Activated effector memory CD4-positive, alpha-beta T cell treated with Interleukin-2 at 50 U/mL for 16 hours (primary cell): ENCODE data around the gene RCCD1.

Experiments used
- DNase-seq: peaks from one replicate; pipeline ENCODE4 v3.0.0-alpha.2; 2020

Gene RCCD1

DNA sequence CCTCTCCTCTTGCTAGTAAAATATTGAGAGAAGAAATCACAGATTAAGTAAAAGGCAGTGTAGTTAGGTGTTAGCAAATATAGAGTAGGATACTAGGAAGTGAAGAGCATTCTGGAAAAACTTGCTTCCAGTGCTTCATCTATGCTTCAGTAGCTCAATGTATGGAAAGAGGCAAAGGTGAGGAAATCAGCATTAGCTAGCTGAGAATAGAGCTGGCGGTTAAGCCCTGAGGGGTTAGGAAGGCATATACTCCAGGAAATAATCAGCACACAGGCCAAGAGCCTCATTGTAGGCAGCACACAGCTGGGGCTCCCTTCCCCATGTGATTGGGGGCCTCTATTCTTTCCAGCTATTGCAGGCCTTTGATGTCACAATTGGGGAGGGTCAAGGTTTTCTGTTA, 13.8 kb downstream of the RCCD1 start:
- no peak for DNase-seq

DNA sequence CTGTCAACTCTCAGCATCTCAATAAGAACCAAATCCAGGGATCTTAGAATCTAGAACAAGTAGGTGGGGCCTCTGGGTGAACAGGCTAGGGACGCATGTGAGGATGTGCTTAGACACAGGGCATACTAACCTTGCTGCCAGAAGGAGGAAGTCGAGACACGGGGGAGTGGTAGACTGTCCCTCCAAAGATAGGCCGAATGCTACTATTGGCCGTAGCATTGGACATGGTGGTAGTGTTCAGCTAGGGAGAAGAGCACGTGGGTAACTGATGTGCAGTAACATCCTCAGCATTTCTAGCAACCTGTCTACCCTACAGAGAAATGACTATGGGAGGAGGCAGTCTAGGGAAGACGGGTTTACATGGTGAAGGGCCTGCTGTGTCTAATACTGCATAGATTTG, 15.6 kb downstream of the RCCD1 start:
- no peak for DNase-seq

DNA sequence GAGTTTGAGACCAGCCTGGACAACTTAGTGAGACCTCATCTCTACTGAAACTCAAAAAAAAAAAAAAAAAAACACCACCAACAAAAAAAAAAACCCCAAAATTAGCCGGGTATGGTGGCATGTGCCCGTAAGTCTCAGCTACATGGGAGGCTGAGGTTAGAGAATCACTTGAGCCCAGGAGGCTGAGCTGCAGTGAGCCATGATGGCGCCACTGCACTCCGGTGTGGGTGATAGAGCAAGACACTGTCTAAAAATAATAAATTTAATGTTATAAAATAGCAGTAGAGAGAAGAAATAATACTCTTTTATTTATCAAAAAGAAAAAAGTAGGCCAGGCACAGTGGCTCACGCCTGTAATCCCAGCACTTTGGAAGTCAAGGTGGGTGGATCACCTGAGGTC, 17.4 kb downstream of the RCCD1 start:
- no peak for DNase-seq

DNA sequence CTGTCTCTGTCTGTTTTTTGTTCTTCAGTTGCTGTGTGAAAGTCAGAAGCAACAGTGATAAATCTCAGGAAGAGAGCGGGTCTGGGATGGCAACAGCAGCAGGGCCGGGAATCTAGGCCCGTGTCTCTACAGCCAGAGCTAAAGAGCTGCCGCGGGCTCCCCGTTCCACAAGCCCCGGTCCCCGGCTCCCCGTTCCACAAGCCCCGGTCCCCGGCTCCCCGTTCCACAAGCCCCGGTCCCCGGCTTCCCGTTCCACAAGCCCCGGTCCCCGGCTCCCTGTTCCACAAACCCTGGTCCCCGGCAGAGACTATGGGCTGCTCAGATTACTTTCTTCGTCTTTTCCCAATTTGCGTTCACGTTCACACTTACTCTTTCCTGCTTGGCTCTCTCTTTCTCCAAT, 19.5 kb downstream of the RCCD1 start:
- DNase-seq = no peak

DNA sequence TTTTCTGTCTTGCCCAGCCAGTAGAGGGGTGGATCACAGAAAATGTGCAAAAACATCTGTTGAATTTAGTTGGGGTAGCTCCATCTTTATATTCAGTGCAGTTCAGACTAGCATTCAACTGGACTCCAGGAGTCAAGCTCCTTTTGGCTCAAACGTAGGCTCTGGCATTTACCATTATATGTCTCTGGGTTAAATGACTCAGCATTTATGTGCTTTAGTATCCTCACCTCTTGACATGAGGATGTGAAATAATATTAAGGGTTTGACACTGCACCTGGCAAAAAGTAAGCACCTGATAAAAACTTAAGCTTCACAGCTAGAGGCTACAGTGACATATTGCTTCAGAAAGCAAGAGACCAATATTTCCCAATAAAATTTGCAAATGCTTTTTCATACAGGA, 24.9 kb downstream of the RCCD1 start:
- DNase-seq = no peak

DNA sequence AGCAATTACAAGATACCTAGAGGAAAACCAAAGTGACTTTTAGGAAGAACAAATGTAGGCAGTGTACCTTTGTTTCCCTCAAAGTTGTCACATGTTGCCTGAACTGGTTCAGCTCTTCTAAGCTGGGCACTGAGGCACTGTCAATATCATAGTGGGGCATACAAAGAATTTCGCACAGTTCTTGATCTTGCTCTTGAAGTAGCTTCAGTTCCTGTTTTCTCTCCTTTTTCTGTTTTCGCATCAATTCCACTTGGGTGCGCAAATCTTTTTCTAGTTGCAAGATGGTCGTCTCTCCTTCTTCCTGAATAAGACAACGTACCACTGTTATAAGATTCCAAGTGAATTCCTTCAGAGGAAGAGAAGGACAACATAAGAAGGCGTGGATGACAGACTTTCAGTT, 27.0 kb downstream of the RCCD1 start:
- no peak for DNase-seq

DNA sequence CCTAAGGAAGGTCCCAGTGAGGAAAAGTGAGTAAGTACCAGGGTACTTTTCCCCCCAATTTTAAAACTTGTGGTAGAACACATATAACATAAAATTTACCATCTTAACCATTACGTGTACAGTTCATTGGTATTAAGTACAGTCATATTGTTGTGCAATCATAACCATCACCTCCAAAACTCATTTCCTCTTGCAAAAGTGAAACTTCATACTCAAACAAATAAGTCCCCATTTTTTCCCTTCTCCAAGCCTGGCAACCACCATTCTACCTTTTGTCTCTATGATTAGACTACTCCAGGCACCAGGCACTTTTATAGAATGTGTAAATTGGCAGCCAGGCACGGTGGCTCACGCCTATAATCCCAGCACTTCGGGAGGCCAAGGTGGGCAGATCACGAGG, 27.5 kb downstream of the RCCD1 start:
- no peak for DNase-seq

DNA sequence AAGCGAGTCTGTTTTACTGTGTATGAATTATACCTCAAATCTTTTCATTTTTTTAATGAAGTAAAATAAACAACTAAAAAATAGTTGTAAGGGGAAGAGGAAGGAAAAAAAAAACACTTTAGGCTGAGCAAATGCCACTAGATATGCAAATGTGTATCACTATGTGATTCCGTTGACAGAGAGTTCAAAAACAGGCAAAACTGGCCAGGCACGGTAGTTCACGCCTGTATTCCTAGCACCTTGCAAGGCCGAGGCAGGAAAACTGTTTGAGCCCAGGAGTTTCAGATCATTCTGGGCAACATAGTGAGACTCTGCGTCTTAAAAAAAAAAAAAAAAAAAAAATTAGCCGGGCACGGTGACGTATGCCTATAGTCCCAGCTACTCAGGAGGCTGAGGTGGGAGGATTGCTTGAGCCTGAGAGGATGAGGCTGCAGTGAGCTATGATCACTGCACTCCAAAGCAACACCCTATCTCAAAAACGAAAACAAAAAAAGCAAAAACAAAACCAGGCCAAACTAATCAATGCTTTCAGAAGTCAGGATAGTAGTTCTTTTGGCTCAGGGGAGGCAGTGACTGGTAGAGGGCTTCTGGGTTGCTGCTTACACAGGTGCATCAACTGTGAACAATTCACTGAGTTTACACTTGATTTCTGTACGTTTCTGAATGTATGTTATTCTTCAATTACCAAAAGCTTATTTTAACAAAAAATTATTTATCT, 32.3 kb downstream of the RCCD1 start:
- DNase-seq = no peak

DNA sequence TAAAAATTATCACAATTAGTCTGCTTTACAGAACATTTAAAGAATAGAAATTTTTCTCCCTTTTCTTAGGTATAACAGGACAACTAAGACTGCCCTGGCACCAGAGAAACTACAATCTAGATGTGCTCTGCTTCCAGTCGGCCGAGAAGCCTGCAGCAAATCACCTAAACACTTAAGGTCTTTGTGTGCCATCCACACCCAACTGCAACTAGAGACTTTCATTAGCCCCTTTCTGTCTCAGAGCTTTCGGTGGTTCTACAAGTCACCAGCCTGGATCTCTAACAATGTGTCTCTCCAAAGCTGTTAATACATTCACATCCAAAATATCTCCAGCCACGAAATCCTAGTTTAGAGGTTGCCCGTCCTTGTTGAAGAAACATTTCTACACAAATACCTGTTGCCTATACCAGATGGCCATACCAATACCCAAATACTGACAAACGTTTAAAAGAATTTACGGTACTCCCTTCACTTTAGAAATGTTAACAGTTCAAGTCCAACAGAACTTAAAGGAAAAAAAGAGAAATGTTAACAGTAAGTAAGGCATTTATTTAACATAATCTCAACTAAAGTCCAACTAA, 33.0 kb downstream of the RCCD1 start:
- no peak for DNase-seq

DNA sequence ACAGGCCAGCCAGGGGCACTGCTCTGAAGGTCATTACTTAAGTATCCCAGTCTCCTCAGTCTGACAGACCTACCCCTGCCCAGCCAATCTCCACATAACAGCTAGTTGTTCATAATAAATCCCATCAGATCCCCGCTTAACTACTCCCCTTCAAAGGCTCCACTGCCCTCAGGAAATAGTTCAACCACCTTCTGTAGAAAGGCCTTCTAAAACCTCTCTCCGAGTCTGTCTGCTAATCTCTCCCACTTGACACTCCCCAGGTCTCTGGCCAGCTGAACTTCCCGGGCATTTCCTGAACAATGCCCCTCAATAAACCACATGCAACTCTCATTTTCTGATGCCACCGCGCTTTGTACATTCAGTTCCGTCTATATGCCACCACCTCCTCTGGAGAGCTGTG, 33.6 kb downstream of the RCCD1 start:
- no peak for DNase-seq

DNA sequence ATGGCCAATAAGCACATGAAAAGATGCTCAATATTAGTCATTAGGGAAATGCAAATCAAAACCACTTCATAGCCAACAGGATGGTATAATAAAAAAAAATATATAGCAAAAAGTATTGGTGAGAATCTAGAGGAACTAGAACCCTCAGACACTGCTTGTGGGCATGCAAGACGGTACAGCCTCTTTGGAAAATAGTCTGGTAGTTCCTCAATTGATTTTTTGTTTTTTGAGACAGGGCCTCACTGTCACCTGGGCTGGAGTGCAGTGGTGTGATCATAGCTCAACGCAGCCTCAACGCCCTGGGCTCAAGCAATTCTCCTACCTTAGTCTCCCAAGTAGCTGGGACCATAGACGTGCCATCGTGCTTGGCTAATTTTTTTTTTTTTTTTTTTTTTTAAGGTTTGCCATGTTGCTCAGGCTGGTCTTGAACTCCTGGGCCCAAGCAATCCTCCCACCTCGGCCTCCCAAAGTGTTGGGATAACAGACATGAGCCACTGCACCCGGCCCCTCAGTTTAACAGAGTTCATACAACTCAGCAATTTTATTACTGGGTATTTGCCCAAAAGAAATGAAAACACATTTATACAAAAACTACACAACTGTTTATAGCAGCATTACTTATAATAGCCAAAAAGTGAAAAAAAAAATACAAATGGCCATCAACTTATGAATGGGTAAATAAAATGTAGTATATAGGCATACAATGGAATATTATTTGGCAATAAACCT, 34.5 kb downstream of the RCCD1 start:
- no peak for DNase-seq

DNA sequence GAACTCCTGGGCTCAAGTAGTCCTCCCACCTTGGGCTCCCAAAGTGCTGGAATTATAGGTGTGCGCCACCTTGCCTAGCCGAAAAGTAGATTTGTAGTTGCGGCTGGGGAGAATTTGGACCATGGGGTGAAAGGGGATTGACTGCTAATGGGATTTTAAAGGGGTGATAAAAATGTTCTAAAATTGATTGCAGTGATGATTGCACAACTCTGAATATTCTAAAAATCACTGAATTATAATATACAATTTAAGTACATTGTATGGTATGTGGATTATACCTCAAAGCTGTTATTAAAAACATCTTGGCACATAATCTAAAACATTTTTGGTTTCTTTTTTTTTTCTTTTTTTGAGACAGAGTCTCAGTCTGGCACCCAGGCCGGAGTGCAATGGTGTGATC, 35.8 kb downstream of the RCCD1 start:
- no peak for DNase-seq

DNA sequence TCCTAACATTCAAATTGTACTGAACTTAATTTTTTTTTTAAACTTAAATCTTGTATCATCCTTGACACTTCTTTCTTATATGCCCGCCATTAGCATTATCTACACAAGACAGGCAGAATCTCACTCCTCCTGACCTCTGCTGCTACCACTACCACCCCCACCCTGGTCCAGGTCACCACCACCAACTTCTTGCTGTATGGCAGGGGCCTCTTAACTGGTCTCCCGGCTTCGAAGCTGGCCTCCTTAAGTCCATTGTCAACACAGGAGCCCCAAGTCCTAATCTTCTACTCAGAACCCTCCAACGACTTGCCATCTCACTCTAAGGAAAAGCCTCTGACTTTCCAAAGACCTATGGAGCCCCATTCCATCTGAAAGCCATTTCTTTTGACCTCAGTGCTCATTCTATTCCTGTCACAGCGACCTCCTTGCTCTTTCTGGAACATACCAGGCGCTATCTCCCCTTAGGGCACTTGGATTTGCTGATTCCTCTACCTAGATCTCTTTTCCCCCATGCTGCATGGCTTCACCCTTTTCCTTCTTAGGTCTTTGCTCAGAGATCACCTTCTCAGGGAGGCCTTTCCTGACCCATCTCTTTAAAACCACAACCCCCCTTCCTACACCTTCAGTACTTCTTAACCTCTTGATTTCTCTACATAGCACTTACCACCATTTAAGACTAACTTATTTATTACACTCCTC, 37.1 kb downstream of the RCCD1 start:
- DNase-seq = no peak

DNA sequence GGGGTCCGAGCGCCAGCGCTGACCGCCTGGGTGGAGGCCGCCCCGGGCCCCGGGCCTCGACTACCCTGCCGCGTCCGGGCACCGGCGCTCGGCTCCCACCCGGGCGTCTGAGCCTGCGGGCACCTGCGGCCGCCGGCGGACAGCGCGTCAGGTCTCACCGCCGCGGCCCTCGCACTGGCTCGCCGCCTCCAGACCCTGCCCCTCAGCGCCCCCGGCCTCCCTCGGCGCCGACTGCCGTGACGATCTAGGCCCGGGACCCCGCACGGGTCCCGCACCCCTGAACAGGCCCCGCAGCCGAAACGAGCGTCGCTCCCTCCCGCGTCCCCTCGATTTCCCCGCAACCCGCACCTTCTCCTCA, 39.4 kb downstream of the RCCD1 start:
- no peak for DNase-seq

DNA sequence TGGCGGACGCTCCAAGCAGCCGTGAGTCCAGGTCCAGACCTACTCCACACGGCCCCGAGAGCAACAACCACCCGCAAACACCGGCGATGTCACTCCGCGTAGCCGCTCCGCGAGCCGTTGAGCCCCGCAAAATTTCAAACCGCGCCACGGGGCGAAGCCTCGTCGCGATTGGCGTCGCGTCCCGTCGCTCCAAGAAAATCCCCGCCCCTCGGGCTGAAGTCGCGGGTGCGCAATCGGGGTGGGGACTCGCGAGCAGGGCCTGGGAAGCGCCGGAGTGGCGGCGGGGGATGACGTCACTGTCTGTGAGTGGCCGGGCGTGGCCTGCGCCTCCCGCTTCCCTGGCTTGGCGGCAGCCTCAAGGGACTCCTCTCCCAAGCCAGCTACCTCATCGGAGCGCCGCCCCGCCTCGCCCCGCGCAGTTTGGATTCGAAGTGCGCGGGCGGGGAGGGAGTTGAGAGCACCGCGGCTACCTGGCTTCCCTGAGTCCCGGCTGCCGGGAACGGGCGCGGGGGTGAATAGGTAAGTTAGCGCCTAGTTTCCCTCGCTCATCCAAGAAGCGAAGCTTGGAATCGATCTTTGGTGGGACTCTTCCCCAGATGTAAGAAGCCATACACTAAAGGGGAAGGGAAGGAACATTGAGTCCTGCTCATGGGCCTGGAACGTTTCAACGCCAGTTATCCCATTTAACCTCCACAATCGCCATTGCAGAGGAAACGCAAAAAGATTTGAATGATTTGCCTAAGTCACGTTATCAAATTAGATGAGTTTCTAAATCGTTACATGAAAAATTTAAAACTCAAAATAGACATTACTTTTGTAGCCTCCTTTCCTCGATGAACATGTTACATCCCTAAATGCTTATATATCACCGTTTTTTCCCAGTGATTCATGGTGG, 40.0 kb downstream of the RCCD1 start, which contains the start of gene PRC1:
TSS of gene PRC1 (minus strand) at position 119 of the 895 bp plus-strand sequence. CDS start at position 1, 118 bp downstream.
- peak; percentile 95 for DNase-seq

DNA sequence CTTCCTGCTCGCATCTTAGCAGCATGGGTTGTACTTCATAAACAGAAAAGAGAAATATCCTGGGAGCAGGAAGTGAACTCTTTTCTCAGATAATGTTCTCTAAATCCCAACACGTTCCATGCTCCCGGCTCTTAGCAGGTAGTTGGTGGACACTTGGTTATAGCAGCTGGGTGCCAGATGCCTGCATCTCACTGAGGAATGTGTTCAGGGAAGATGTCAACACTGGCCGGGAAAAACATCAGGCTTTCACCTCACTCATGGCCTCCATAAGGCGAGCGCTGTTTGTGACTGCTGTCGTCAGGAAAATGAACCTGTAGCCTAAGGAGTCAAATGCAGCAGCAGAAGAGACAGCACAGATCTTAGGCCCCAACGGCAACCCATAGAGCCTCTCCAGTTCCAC, 44.1 kb downstream of the RCCD1 start:
- no peak for DNase-seq

DNA sequence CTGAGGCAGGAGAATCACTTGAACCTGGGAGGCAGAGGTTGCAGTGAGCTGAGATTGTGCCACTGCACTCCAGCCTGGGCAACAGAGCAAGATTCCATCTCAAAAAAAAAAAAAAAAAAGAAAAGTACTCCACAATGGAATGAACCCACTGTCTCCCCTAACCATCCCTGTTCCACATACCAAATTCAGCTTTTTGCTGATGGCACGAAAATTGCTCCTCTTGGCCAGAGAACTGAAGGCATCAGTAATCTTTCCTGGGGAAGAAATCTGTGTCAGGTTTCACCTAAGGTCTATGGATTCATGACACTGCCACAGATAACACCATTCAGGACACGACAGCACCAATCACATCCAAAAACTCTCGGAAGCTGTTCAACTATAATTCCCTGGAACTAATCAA, 46.5 kb downstream of the RCCD1 start:
- DNase-seq = no peak

DNA sequence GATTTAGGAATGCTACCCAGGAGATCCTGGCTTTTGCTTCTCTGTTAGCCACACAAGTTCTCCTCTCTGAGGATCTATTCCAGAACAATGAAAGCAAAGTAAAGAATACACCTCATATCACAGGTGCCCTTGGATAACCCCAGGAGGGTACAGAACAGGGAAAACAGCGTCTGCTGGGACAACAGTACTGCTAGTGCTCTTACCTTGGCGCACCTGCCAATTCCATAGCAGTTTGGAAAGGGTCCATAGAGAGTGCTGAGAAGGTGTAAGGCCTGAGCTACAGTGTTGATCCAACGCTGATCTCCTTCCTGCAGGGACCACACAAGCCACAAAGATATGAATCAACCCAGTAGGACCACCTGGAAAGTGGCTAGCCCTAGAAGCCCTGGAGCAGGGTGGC, 52.6 kb downstream of the RCCD1 start:
- DNase-seq = no peak
